CD8-positive, alpha-beta memory T cell (primary cell): Measurements from ENCODE around the gene MST1. TPM values are rescaled to one million over a fixed set of nuclear protein-coding genes. Genes with fewer than 3 reads are reported as not detected.

Experiments
- CTCF ChIA-PET: fragments of 350-600 bp; sonication (Branson Sonifier 250); formaldehyde crosslinking; loops from one replicate; lab custom pipeline; 2021; ENCODE audit warnings: antibody characterized with exemption; lab: Charles Lee
- POLR2A ChIA-PET: fragments of 350-600 bp; sonication (Branson Sonifier 250); formaldehyde crosslinking; loops from one replicate; lab custom pipeline; 2021; ENCODE audit warnings: antibody characterized with exemption; lab: Charles Lee
- DNase-seq, 5 donors: peaks; one replicate each; pipeline versions ENCODE4 v3.0.0 to v3.0.0-alpha.2; 2020 to 2022; ENCODE audit warnings: mixed read lengths in 1 of 5
- H3K27ac ChIP-seq: one replicate; pipeline ENCODE4 v1.7.0; 2013; ENCODE audit warnings: low read depth, mild to moderate bottlenecking, low read length, moderate library complexity
- H3K27me3 ChIP-seq: 2 replicates; pipeline ENCODE4 v1.7.0; 2013; ENCODE audit warnings: low read length, mild to moderate bottlenecking; ENCODE audit not compliant: insufficient read depth, poor library complexity, severe bottlenecking
- H3K36me3 ChIP-seq: 2 replicates; pipeline ENCODE4 v1.7.0; 2013; ENCODE audit warnings: mild to moderate bottlenecking, low read length, moderate library complexity; ENCODE audit not compliant: insufficient read depth
- H3K4me1 ChIP-seq: 2 replicates; pipeline ENCODE4 v1.7.0; 2013; ENCODE audit warnings: mild to moderate bottlenecking, low read length, moderate library complexity; ENCODE audit not compliant: insufficient read depth
- H3K4me3 ChIP-seq: 2 replicates; pipeline ENCODE4 v1.7.0; 2013; ENCODE audit warnings: mild to moderate bottlenecking, low read length
- H3K9me3 ChIP-seq: 2 replicates; pipeline ENCODE4 v1.7.0; 2013; ENCODE audit warnings: mild to moderate bottlenecking, low read length
- H3K27ac Mint-ChIP-seq, 8 donors: one replicate each; pipeline ENCODE4 v1.8.0; 2020 to 2021; ENCODE audit warnings: mixed read lengths in 8 of 8, mild to moderate bottlenecking in 6 of 8, inconsistent platforms in 3 of 8, moderate library complexity in 3 of 8
- H3K27me3 Mint-ChIP-seq, 2 donors: one replicate each; pipeline ENCODE4 v1.8.0; 2020 to 2021; ENCODE audit warnings: mixed read lengths in 2 of 2, mild to moderate bottlenecking in 1 of 2, moderate library complexity in 1 of 2
- H3K36me3 Mint-ChIP-seq, 3 donors: one replicate each; pipeline ENCODE4 v1.8.0; 2020 to 2021; ENCODE audit warnings: mixed read lengths in 3 of 3, inconsistent platforms in 1 of 3, mild to moderate bottlenecking in 1 of 3
- H3K4me1 Mint-ChIP-seq, 3 donors: one replicate each; pipeline ENCODE4 v1.8.0; 2020 to 2021; ENCODE audit warnings: mixed read lengths in 3 of 3, inconsistent platforms in 1 of 3, mild to moderate bottlenecking in 1 of 3
- H3K4me3 Mint-ChIP-seq, 7 donors: one replicate each; pipeline ENCODE4 v1.8.0; 2020 to 2021; ENCODE audit warnings: mixed read lengths in 7 of 7, mild to moderate bottlenecking in 6 of 7, moderate library complexity in 4 of 7, inconsistent platforms in 2 of 7
- H3K9me3 Mint-ChIP-seq, 5 donors: one replicate each; pipeline ENCODE4 v1.8.0; 2020 to 2022; ENCODE audit warnings: mixed read lengths in 5 of 5, mild to moderate bottlenecking in 3 of 5, moderate library complexity in 2 of 5, inconsistent platforms in 1 of 5
- polyA plus RNA-seq: library from polyadenylated mRNA; unstranded; fragments of 300-500 nt; fragmentation: Illumina TruSeq; gene quantifications from one replicate; pipeline ENCODE4 v1.2.3, GENCODE V29; 2021
- total RNA-seq, 2 experiments: library from RNA; stranded (reverse); gene quantifications; one replicate each; pipeline ENCODE4 v1.2.3, GENCODE V29; 2021

MST1 gene
- total and polyA plus RNA-seq, 3 experiments from 2014 or later, result 0.31 to 8.5 (median 6.0) TPM

DNA sequence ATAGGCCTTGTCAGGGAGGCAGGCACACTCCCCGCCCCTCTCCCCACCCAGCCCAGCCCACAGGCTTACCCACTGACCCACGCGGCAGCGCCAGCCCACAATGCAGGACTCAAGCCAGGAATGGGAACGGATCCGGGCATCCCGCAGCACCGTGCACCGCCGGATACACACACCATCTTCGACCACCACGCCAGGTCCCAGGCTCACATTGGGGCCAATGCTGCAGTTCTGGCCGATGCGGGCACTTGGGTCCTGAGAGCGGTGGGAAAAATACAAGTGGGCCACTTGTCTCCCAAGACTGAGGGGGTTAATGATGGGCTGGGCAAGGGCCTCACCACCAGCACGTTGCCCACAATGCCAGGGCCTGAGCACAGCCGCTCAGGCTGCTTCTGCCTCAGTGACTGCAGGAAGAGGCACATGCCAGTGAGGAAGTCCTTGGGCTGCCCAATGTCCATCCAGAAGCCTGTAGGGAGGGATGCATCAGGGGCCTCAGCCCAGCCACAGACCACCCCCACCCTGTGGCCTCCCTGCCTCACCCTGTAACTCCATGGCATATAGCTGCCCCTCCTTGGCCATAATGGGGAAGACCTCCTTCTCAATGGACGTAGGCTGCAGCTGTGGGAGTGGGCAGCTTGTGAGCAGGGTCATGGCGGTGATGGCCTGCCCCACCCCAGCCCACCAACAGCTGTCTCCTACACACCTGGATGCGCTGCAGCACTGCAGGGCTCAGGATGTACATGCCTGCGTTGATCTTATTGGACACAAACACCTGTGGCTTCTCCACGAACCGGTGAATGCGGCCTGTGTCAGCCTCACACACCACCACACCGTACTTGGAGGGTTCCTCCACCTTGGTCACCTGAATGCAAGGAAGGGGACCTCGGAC is 32.9 kb upstream of the MST1 start:
- H3K27me3 ChIP-seq, result no peaks in the 10 kb centered on the region
- POLR2A ChIA-PET, result no interaction called here
- peak overlapping the region; percentile 97 for H3K27ac ChIP-seq
- no peak for DNase-seq
- H3K4me3 ChIP-seq, result no peak overlapping the region
- Mint-ChIP-seq H3K4me1 (peaks cover 30 to 52% (median 41%) of the 10 kb centered on the region in 3 donors), H3K27me3 (peaks cover 0 to 2% of the 10 kb centered on the region in 2 donors), H3K9me3 (no peaks in the 10 kb centered on the region), H3K36me3 (peaks cover 0 to 47% (median 0%) of the 10 kb centered on the region in 3 donors), H3K4me3 (peak overlapping the region; percentile 91 to 96 (median 95)), H3K27ac (peak overlapping the region; percentile 36 to 99 (median 97))
- no peaks in the 10 kb centered on the region for H3K36me3 ChIP-seq
- CTCF ChIA-PET, result interaction anchor here (1.0 to 2.0 kb wide), 2 partner anchors 80 to 117 kb away, joined by 3 to 8 read pairs; no protein-coding TSS in a partner anchor
- peaks cover 21% of the 10 kb centered on the region for H3K4me1 ChIP-seq
- no peaks in the 10 kb centered on the region for H3K9me3 ChIP-seq

DNA sequence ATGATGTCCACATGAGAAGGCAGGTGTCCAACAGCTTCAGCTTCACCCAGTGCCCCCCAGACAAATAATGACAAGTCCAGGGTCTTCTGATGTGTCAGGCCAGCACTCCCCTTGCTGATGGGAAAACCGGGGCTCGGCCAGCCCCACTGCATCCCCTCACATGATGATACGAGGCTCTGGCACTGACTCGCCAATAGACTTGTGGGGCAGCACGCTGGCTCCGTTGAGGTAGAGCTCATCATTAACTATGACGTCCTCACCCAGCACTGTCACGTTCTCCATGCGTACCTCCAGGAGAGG is 32.3 kb upstream of the MST1 start:
- H3K4me3 Mint-ChIP-seq, result peak overlapping the region in 4 of 7 donors; percentile 23 to 91 (median 47)
- Histone ChIP-seq H3K4me3 (no peak overlapping the region), H3K27ac (no peak overlapping the region), H3K36me3 (no peaks in the 10 kb centered on the region), H3K4me1 (peaks cover 21% of the 10 kb centered on the region), H3K27me3 (no peaks in the 10 kb centered on the region), H3K9me3 (no peaks in the 10 kb centered on the region)
- H3K4me1 Mint-ChIP-seq, result peaks cover 30 to 52% (median 41%) of the 10 kb centered on the region in 3 donors
- POLR2A ChIA-PET, result no interaction called here
- no peaks in the 10 kb centered on the region for H3K9me3 Mint-ChIP-seq
- CTCF ChIA-PET, result interaction anchor here (2.0 kb wide), 1 partner anchor 81 kb away, joined by 8 read pairs; no protein-coding TSS in a partner anchor
- no peak for DNase-seq
- H3K27ac Mint-ChIP-seq, result peak overlapping the region in 7 of 8 donors; percentile 3 to 93 (median 45)
- peaks cover 0 to 2% of the 10 kb centered on the region in 2 donors for H3K27me3 Mint-ChIP-seq
- peaks cover 0 to 42% (median 0%) of the 10 kb centered on the region in 3 donors for H3K36me3 Mint-ChIP-seq

DNA sequence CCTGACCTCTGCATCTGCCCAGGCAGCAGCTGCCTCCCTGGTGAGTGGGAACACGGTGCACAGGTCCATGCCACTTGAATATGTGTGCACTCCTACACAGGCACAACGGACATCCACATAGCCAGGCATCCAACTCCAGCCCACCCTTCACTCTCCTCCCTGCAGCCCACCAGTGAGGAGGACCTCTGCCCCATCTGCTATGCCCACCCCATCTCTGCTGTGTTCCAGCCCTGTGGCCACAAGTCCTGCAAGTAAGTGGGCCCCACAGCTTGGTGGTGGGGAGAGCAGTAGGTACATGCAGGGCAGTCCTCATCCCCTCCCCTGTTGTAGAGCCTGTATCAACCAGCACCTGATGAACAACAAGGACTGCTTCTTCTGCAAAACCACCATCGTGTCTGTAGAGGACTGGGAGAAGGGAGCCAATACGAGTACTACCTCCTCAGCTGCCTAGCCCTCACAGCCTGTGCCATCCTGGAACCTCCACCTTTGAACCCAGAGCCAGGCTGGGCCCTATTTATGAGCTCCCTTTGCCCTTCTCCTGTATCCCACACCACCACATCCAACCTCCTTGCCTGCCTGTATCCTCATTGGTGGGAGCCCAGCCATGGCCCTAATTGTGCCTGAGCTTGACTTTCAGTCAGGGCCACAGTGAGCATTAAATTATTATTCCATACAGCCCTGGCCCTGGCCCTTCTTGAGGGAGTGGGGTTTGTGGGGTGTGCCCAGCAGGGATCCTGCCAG is 31.8 kb upstream of the MST1 start:
- Histone ChIP-seq H3K27me3 (no peaks in the 10 kb centered on the region), H3K27ac (no peak overlapping the region), H3K9me3 (no peaks in the 10 kb centered on the region), H3K4me1 (peaks cover 21% of the 10 kb centered on the region), H3K36me3 (no peaks in the 10 kb centered on the region), H3K4me3 (no peak overlapping the region)
- peaks cover 0 to 39% (median 0%) of the 10 kb centered on the region in 3 donors for H3K36me3 Mint-ChIP-seq
- peaks cover 30 to 52% (median 41%) of the 10 kb centered on the region in 3 donors for H3K4me1 Mint-ChIP-seq
- ChIA-PET CTCF (interaction anchor here (2.0 kb wide), 1 partner anchor 81 kb away, joined by 8 read pairs; no protein-coding TSS in a partner anchor), POLR2A (interaction anchor here (1.1 kb wide), 1 partner anchor 82 kb away, joined by 4 read pairs; the partner anchor contains the start of gene INKA1)
- H3K27ac Mint-ChIP-seq, result peak overlapping the region in 7 of 8 donors; percentile 37 to 93 (median 75)
- H3K27me3 Mint-ChIP-seq, result peaks cover 0 to 2% of the 10 kb centered on the region in 2 donors
- H3K9me3 Mint-ChIP-seq, result no peaks in the 10 kb centered on the region
- DNase-seq, result no peak
- peak overlapping the region; percentile 28 to 91 (median 48) for H3K4me3 Mint-ChIP-seq

DNA sequence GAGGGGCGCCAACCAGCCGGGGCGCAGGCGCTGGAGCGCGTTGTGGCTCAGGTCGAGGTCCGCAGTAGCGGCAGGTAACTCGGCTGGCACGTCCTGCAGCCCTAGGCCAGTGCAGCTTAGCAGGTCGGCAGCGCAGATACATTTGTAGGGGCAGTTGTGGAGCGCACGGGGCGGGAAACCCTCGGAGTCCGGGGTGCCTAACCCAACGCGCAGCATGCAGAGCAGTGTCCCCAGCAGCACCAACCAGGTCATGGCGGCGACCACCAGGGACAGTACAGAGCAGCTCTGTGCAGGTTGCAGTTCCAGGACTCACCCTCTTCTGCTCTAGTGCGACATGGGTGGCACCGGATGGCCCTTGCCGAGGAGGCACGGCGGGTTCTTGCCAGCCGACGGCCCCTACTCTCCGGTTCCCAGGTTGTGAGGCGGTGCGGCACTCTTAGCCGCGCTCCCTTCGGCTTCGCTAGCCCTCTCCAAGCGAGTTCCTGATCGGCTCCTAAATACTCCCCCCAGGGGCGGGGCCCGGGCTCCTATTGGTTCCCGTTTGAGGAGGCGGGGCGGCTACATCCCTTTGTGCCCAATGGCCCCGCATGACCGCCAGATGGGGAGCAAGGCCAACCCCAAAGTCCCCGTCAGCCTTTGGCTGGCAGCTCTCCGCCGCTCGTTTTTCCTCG is 30.1 kb upstream of the MST1 start, which contains the start of gene AMIGO3:
TSS of gene AMIGO3 (minus strand) at position 471 of the 671 bp plus-strand sequence. CDS start at position 252, 219 bp downstream.
- CTCF ChIA-PET, result interaction anchor here (0.6 to 2.7 kb wide), 12 partner anchors 9 to 223 kb away, joined by 3 to 14 read pairs (median 3); partner anchors contain the start of gene INKA1
- H3K27me3 ChIP-seq, result no peaks in the 10 kb centered on the region
- H3K27ac ChIP-seq, result peak within 1 kb of the TSS; percentile 76
- no peaks in the 10 kb centered on the region for H3K36me3 ChIP-seq
- H3K9me3 ChIP-seq, result no peaks in the 10 kb centered on the region
- peak within 1 kb of the TSS; percentile 76 for H3K4me3 ChIP-seq
- Mint-ChIP-seq H3K4me3 (peak within 1 kb of the TSS; percentile 91 to 96 (median 91)), H3K27ac (peak within 1 kb of the TSS; percentile 86 to 97 (median 92)), H3K36me3 (peaks cover 0 to 38% (median 0%) of the 10 kb centered on the region in 3 donors), H3K9me3 (no peaks in the 10 kb centered on the region), H3K4me1 (peaks cover 28 to 47% (median 36%) of the 10 kb centered on the region in 3 donors), H3K27me3 (peaks cover 0 to 2% of the 10 kb centered on the region in 2 donors)
- POLR2A ChIA-PET, result interaction anchor here (1.0 kb wide), 3 partner anchors 67 to 179 kb away, joined by 3 to 4 read pairs (median 3); partner anchors contain the start of genes INKA1 and IP6K1
- DNase-seq, result peak; percentile 86 to 93 (median 92)
- H3K4me1 ChIP-seq, result peaks cover 15% of the 10 kb centered on the region

DNA sequence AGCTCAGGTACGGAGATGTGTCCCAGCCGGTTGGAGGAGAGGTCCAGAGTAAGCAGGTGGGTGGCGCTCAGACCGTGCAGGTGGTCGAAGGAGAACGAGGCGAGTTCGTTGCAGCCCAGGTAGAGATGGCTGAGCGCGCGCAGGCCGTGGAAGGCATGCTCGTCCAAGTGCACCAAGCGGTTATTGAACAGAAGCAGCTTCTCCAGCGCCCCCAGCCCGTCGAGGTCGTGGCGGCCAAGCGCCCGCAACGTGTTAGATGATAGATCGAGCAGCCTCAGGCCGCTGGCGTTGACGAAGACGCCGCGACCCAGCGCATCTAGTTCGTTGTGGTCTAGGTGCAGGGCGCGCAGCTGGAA is 29.6 kb upstream of the MST1 start:
- Histone ChIP-seq H3K9me3 (no peaks in the 10 kb centered on the region), H3K27ac (no peak overlapping the region), H3K27me3 (no peaks in the 10 kb centered on the region), H3K36me3 (no peaks in the 10 kb centered on the region), H3K4me3 (peak overlapping the region; percentile 76), H3K4me1 (peaks cover 13% of the 10 kb centered on the region)
- Mint-ChIP-seq H3K27ac (peak overlapping the region; percentile 86 to 97 (median 92)), H3K27me3 (peaks cover 0 to 2% of the 10 kb centered on the region in 2 donors), H3K9me3 (no peaks in the 10 kb centered on the region), H3K4me3 (peak overlapping the region; percentile 91 to 96 (median 91)), H3K36me3 (peaks cover 0 to 36% (median 0%) of the 10 kb centered on the region in 3 donors), H3K4me1 (peaks cover 28 to 47% (median 33%) of the 10 kb centered on the region in 3 donors)
- no peak for DNase-seq
- POLR2A ChIA-PET, result interaction anchor here (0.5 to 1.0 kb wide), 4 partner anchors 9 to 179 kb away, joined by 3 to 4 read pairs (median 3); partner anchors contain the start of genes INKA1 and IP6K1
- CTCF ChIA-PET, result interaction anchor here (0.7 to 2.7 kb wide), 11 partner anchors 10 to 179 kb away, joined by 3 to 14 read pairs (median 3); partner anchors contain the start of gene INKA1

DNA sequence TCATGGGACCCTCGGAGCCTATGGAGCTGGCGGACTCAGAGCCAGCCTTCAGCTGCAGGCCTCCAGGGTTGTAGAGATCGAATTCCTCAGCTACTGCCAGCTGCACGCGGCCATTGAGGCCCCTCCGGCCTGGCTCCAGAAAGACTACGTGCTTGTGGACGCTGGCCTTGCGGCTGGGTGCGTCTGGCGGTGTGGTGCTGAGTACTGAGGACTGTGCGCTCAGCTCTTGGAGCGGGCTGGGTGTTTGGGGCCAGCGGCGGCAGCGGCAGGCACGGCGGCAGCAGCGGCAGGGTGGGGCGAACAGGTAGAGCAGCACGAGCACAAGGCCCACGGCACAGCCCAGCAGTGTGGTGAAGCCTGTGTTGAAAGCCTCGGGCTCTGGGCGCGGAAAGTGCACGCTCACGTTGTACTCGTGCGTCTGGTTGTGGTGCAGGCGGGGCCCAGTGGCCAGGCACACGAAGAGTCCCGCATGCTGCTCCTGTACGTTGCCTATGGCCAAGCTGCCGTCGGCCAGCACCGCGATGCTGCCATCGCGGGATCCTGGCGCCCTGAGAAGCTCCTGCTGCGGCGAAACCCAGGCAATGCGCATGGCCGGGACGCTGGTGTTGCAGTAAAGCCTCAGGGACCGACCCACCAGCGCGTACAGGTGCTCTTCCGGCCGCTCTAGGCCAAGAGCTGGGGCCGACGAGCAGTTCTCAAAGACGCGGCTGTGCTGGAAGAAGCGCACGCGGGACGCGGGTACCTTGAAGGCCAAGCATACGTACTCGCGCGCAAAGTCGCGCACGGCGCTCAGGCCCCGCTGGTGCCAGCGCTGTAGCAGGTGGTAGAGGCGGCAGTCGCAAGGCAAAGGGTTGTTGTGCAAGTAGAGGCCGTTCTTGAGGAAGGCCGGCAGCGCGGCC is 28.9 kb upstream of the MST1 start:
- POLR2A ChIA-PET, result interaction anchor here (0.5 to 1.0 kb wide), 3 partner anchors 8 to 85 kb away, joined by 3 read pairs; partner anchors contain the start of genes INKA1 and IP6K1
- Mint-ChIP-seq H3K9me3 (no peaks in the 10 kb centered on the region), H3K4me1 (peaks cover 26 to 46% (median 32%) of the 10 kb centered on the region in 3 donors), H3K27ac (peak overlapping the region in 7 of 8 donors; percentile 35 to 97 (median 92)), H3K4me3 (peak overlapping the region; percentile 91 to 96 (median 91)), H3K27me3 (peaks cover 0 to under 1% of the 10 kb centered on the region in 2 donors), H3K36me3 (peaks cover 0 to 31% (median 0%) of the 10 kb centered on the region in 3 donors)
- H3K27ac ChIP-seq, result no peak overlapping the region
- H3K4me3 ChIP-seq, result peak overlapping the region; percentile 76
- CTCF ChIA-PET, result interaction anchor here (0.7 to 2.7 kb wide), 11 partner anchors 10 to 178 kb away, joined by 3 to 14 read pairs (median 4); partner anchors contain the start of gene INKA1
- H3K4me1 ChIP-seq, result peaks cover 11% of the 10 kb centered on the region
- no peak for DNase-seq
- no peaks in the 10 kb centered on the region for H3K9me3 ChIP-seq
- H3K27me3 ChIP-seq, result no peaks in the 10 kb centered on the region
- H3K36me3 ChIP-seq, result no peaks in the 10 kb centered on the region
